ENCODE results near the gene PCMTD2.
A peak's percentile ranks its signal among the peaks of the same experiment; 100 is the strongest.
"Not testable (repeated sequence)": the region's sequence is repeated elsewhere in the genome, so short reads cannot be mapped to it uniquely, and the experiment has no call there.

PCMTD2 gene

DNA sequence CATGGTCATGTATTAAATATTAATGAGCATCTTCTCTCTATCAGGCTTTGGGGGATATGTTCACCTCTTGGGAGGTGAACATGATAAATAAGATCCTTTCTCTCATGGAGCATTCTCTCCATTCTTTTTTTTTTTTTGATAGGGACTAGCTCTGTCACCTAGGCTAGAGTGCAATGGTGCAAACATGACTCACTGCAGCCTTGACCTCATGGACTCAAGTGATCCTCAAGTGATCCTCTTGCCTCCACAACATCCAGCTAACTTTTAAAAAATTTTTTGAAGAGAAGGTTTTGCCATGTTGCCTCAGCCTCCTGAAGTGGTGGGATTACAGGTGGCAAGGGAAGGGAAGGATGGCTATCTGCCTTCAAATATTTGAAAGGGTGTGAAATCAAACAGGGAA lies 59.8 kb downstream of the PCMTD2 start:
- not testable (repeated sequence) for DNase-seq

DNA sequence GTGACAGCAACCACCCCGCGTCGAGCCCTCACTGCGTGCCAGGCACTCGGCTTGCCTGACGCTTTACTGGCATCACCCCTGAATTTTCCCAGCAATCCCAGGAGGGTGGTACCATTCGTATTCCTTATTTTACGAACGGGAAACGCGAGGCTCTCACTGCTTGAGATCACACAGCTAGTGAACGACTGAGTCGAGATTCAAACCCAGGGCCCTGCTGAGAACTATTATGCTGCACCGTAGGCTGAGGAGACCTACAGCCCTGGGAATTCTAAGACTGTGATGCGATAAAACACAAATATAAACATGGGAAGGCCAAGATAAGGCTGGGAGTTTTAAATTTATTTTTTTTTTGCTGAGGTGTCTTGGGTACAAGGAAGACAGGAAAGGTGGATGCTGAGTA lies 60.3 kb downstream of the PCMTD2 start:
- DNase-seq = not testable (repeated sequence)

- peak; percentile 27 for DNase-seq
These were observed 61.0 kb downstream of the PCMTD2 start for GRCh38 chr20:64316415-64317083.

GRCh38 chr20:64317331-64317730 lies 61.8 kb downstream of the PCMTD2 start:
- DNase-seq = not testable (repeated sequence)

DNA sequence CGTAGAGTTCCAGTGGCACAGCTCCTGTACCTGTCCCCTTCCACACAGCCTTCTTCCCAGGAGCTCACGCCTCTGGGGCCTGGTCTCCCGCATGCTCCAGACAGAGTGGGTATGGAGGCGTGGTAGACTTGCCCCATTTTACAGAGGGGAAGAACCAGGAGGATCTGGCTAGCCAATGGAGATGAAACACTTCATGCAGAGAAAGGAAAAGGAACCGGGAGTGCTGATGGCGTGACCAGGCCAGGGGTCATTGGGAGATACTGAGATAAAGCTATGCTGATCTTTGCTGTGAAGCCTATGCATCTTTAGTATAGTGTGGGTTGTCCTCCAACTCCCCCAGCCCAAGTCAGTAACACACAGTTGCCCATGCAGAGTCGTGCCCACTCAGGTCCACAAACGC lies 62.5 kb downstream of the PCMTD2 start:
- DNase-seq = not testable (repeated sequence)

- DNase-seq = not testable (repeated sequence)
These were observed 66.7 kb downstream of the PCMTD2 start for GRCh38 chr20:64322031-64322789.

Data from CD4-positive, alpha-beta T cell treated with Interleukin-15 for 1 hour (primary cell).